Bronchial epithelial cell (primary cell): ENCODE results near the gene MACROD1. TPM values are rescaled to one million over a fixed set of nuclear protein-coding genes. Genes with fewer than 3 reads are reported as not detected.

Experiments used
- DNase-seq: peaks from one replicate; pipeline ENCODE4 v3.0.0-alpha.2; 2010; ENCODE audit warnings: low read depth
- FAIRE-seq: peaks from 2 replicates; lab custom pipeline; 2011; peaks lifted over from hg19 to GRCh38; lab: Jason Lieb, UNC
- H3K27me3 ChIP-seq: 2 replicates; pipeline ENCODE4 v1.5.1; 2011; ENCODE audit warnings: low read length; ENCODE audit not compliant: control insufficient read depth, insufficient read depth
- H3K36me3 ChIP-seq: 2 replicates; pipeline ENCODE4 v1.5.1; 2011; ENCODE audit warnings: low read length; ENCODE audit not compliant: control insufficient read depth, insufficient read depth
- H3K4me3 ChIP-seq: 2 replicates; pipeline ENCODE4 v1.5.1; 2011; ENCODE audit warnings: mild to moderate bottlenecking, low read depth, low read length, control low read depth
- CTCF ChIP-seq: IDR thresholded peaks from 2 replicates; pipeline ENCODE4 v1.5.1; 2011; ENCODE audit warnings: mild to moderate bottlenecking, moderate library complexity, low read length, control low read depth, inconsistent platforms; ENCODE audit not compliant: insufficient read depth, severe bottlenecking
- total RNA-seq: library from RNA; depleted of rRNA; stranded (reverse); fragments of >200 nt; gene quantifications from 2 replicates; pipeline ENCODE4 v1.2.1, GENCODE V29; 2014

The MACROD1 gene
- total RNA-seq, 1 donor from 2014 or later, result 17.9 TPM

- DNase-seq (no peak), FAIRE-seq (no peak)
- H3K27me3 ChIP-seq, result peaks cover 2% of the 10 kb centered on the region
- no peaks in the 10 kb centered on the region for H3K36me3 ChIP-seq
- TF ChIP-seq CTCF, result no peak
- H3K4me3 ChIP-seq, result no peak overlapping the region
These were observed 112.2 kb downstream of the MACROD1 start for GRCh38 chr11:64053699-64054098.

- H3K27me3 ChIP-seq, result peaks cover 2% of the 10 kb centered on the region
- DNase-seq, result no peak
- no peak overlapping the region for H3K4me3 ChIP-seq
- TF ChIP-seq CTCF, result no peak
- no peaks in the 10 kb centered on the region for H3K36me3 ChIP-seq
- FAIRE-seq, result no peak
These were observed 112.8 kb downstream of the MACROD1 start for GRCh38 chr11:64052938-64053622.

GRCh38 chr11:64052436-64052835 lies 113.5 kb downstream of the MACROD1 start:
- DNase-seq (no peak), FAIRE-seq (no peak)
- no peak overlapping the region for H3K4me3 ChIP-seq
- no peaks in the 10 kb centered on the region for H3K36me3 ChIP-seq
- TF ChIP-seq CTCF, result no peak
- peaks cover 2% of the 10 kb centered on the region for H3K27me3 ChIP-seq

GRCh38 chr11:64051297-64051696 lies 114.6 kb downstream of the MACROD1 start:
- no peak for TF ChIP-seq CTCF
- FAIRE-seq (no peak), DNase-seq (no peak)
- Histone ChIP-seq H3K36me3 (no peaks in the 10 kb centered on the region), H3K27me3 (peaks cover 2% of the 10 kb centered on the region), H3K4me3 (no peak overlapping the region)

GRCh38 chr11:64049509-64049908 lies 116.4 kb downstream of the MACROD1 start:
- DNase-seq, result no peak

More at GRCh38 chr11:64049509-64049908, 116.4 kb downstream of the MACROD1 start:
- no peak for FAIRE-seq
- no peak overlapping the region for H3K4me3 ChIP-seq
- no peaks in the 10 kb centered on the region for H3K36me3 ChIP-seq
- TF ChIP-seq CTCF, result no peak
- H3K27me3 ChIP-seq, result peaks cover 3% of the 10 kb centered on the region
